PC-3 (cell line): ENCODE data around the gene MACROD2. TPM values are rescaled to one million over a fixed set of nuclear protein-coding genes. Genes with fewer than 3 reads are reported as not detected.

Source experiments
- ATAC-seq: fragments of 200-7000 bp; cut with Tn5 transposase; 2 replicates; pipeline ENCODE4 v1.9.1; 2020; ENCODE audit warnings: mild to moderate bottlenecking, moderate library complexity
- BruUV-seq: library from RNA; stranded (reverse); fragments of 400-500 nt; replicated peaks from 2 replicates; lab custom pipeline; 2021; lab: Mats Ljungman, UMichigan
- CTCF ChIA-PET: fragments of 300-600 bp; sonication (Branson Sonifier 250); formaldehyde crosslinking; loops from one replicate; lab custom pipeline; 2022; ENCODE audit warnings: antibody characterized with exemption; lab: Charles Lee
- POLR2A ChIA-PET: fragments of 300-600 bp; sonication (Branson Sonifier 250); formaldehyde crosslinking; loops from one replicate; lab custom pipeline; 2022; ENCODE audit warnings: antibody characterized with exemption; ENCODE audit not compliant: unreplicated experiment; lab: Charles Lee
- DNase-seq: peaks from one replicate; pipeline ENCODE4 v3.0.0-alpha.2; 2015
- H2AFZ ChIP-seq: fragments of 300-600 bp; sonication (generic); 2 replicates; pipeline ENCODE4 v1.6.0; 2016; ENCODE audit warnings: antibody characterized with exemption, low read length
- H3F3A ChIP-seq: fragments of 300-600 bp; sonication (generic); one replicate; pipeline ENCODE4 v1.6.0; 2017; ENCODE audit warnings: antibody characterized with exemption, low read length, control low read depth, mild to moderate bottlenecking; ENCODE audit not compliant: unreplicated experiment
- H3K27ac ChIP-seq: fragments of 300-600 bp; sonication (generic); 2 replicates; pipeline ENCODE4 v1.5.1; 2016; ENCODE audit warnings: mild to moderate bottlenecking, low read length
- H3K27me3 ChIP-seq: fragments of 300-600 bp; sonication (generic); 2 replicates; pipeline ENCODE4 v1.6.1; 2016; ENCODE audit warnings: low read length, mixed read lengths
- H3K36me3 ChIP-seq: fragments of 300-600 bp; sonication (generic); 2 replicates; pipeline ENCODE4 v1.6.1; 2016; ENCODE audit warnings: low read depth, mixed run types, low read length, mixed read lengths
- H3K4me1 ChIP-seq: fragments of 300-600 bp; sonication (generic); 2 replicates; pipeline ENCODE4 v1.5.1; 2016; ENCODE audit warnings: low read length; ENCODE audit not compliant: insufficient read depth
- H3K4me2 ChIP-seq: fragments of 300-600 bp; sonication (generic); 2 replicates; pipeline ENCODE4 v1.6.0; 2016; ENCODE audit warnings: low read length
- H3K4me3 ChIP-seq: fragments of 300-600 bp; sonication (generic); 2 replicates; pipeline ENCODE4 v1.5.1; 2016; ENCODE audit warnings: mild to moderate bottlenecking, low read length, mixed read lengths
- H3K79me2 ChIP-seq: fragments of 300-600 bp; sonication (generic); 2 replicates; pipeline ENCODE4 v1.6.1; 2017; ENCODE audit warnings: low read length, mixed read lengths
- H3K9ac ChIP-seq: fragments of 300-600 bp; sonication (generic); 2 replicates; pipeline ENCODE4 v1.6.0; 2016; ENCODE audit warnings: mild to moderate bottlenecking, low read length
- H3K9me2 ChIP-seq: fragments of 300-600 bp; sonication (generic); replicated peaks from 2 replicates; pipeline ENCODE4 v1.6.1; 2016; ENCODE audit warnings: mixed run types, low read length, mixed read lengths
- H3K9me3 ChIP-seq: fragments of 300-600 bp; sonication (generic); 2 replicates; pipeline ENCODE4 v1.6.1; 2016; ENCODE audit warnings: low read length, mixed read lengths
- H4K20me1 ChIP-seq: fragments of 300-600 bp; sonication (generic); 2 replicates; pipeline ENCODE4 v1.6.1; 2016; ENCODE audit warnings: low read length, mixed read lengths
- EZH2 ChIP-seq: fragments of 300-600 bp; sonication (generic); IDR thresholded peaks from one replicate; pipeline ENCODE4 v1.6.1; 2017; ENCODE audit warnings: antibody characterized with exemption, mild to moderate bottlenecking, low read length; ENCODE audit not compliant: unreplicated experiment
- EZH2phosphoT487 ChIP-seq: fragments of 300-600 bp; sonication (generic); IDR thresholded peaks from 2 replicates; pipeline ENCODE4 v1.6.1; 2018; ENCODE audit warnings: mild to moderate bottlenecking, antibody characterized with exemption, low read length, borderline replicate concordance
- intact Hi-C: fragments of 100-400 bp; cut with micrococcal nuclease; formaldehyde crosslinking; loops from 2 replicates; pipeline ENCODE4 v1.9.0; 2023
- total RNA-seq: library from RNA; depleted of rRNA; stranded (reverse); fragments of >200 nt; gene quantifications from 2 replicates; pipeline ENCODE4 v1.2.3, GENCODE V29; 2014
- TF ChIP-seq, protein P1 (sequence below): fragments of 300-600 bp; sonication (generic); conservative IDR thresholded peaks from 2 replicates; pipeline ENCODE4 v1.5.1; 2017; ENCODE audit warnings: antibody characterized with exemption, low read depth, mild to moderate bottlenecking, low read length

MACROD2 gene
- total RNA-seq, 1 experiment from 2014 or later, result 3.1 TPM

- no peak overlapping the region for H3K27ac ChIP-seq
Observed at GRCh38 chr20:14832630-14833029, 837.3 kb downstream of the MACROD2 start.

GRCh38 chr20:14838663-14839628, 843.6 kb downstream of the MACROD2 start:
- Histone ChIP-seq H3K79me2 (no peaks in the 10 kb centered on the region), H3K27me3 (no peaks in the 10 kb centered on the region), H3K9ac (no peak overlapping the region), H4K20me1 (no peaks in the 10 kb centered on the region), H3K9me3 (no peaks in the 10 kb centered on the region), H3K9me2 (no peaks in the 10 kb centered on the region), H2AFZ (no peak overlapping the region), H3F3A (no peaks in the 10 kb centered on the region), H3K36me3 (no peaks in the 10 kb centered on the region), H3K27ac (peak overlapping the region; percentile 35), H3K4me1 (peaks cover 22% of the 10 kb centered on the region), H3K4me3 (no peak overlapping the region), H3K4me2 (peak overlapping the region; percentile 37)
- TF ChIP-seq EZH2, result no peak
- POLR2A ChIA-PET, result interaction anchor here (0.7 kb wide), 1 partner anchor 921 kb away, joined by 4 read pairs; no protein-coding TSS in a partner anchor
- peak; percentile 91 for DNase-seq
- CTCF ChIA-PET, result interaction anchor here (0.5 kb wide), 1 partner anchor 1965 kb away, joined by 4 read pairs; no protein-coding TSS in a partner anchor
- peak; percentile 93 for ATAC-seq
- BruUV-seq, result no TSS peak
- intact Hi-C loops, result loop anchor here (5.0 kb wide), 1 partner anchor 148 kb away; no protein-coding TSS in a partner anchor

More at GRCh38 chr20:14832630-14833029, 837.3 kb downstream of the MACROD2 start:
- Histone ChIP-seq H3K79me2 (no peaks in the 10 kb centered on the region), H3K27me3 (no peaks in the 10 kb centered on the region), H2AFZ (no peak overlapping the region), H3K4me3 (no peak overlapping the region), H3K36me3 (no peaks in the 10 kb centered on the region), H4K20me1 (no peaks in the 10 kb centered on the region), H3F3A (no peaks in the 10 kb centered on the region), H3K4me1 (no peaks in the 10 kb centered on the region), H3K9ac (no peak overlapping the region), H3K4me2 (no peak overlapping the region), H3K9me2 (no peaks in the 10 kb centered on the region), H3K9me3 (no peaks in the 10 kb centered on the region)
- no peak for ATAC-seq
- intact Hi-C loops, result no loop called here
- BruUV-seq, result no TSS peak
- ChIA-PET POLR2A (no interaction called here), CTCF (no interaction called here)
- DNase-seq, result no peak
- TF ChIP-seq EZH2 (no peak), EZH2phosphoT487 (no peak)

- H3K27ac ChIP-seq, result peak overlapping the region; percentile 47
- peak; percentile 100 for ATAC-seq
- CTCF ChIA-PET, result no interaction called here
Observed at GRCh38 chr20:14845199-14846160, 850.2 kb downstream of the MACROD2 start.

More at GRCh38 chr20:14845199-14846160, 850.2 kb downstream of the MACROD2 start:
- no TSS peak for BruUV-seq
- H3K27me3 ChIP-seq, result no peaks in the 10 kb centered on the region
- no peaks in the 10 kb centered on the region for H3K36me3 ChIP-seq
- H2AFZ ChIP-seq, result no peak overlapping the region
- H3K9me2 ChIP-seq, result no peaks in the 10 kb centered on the region
- intact Hi-C loops, result loop anchor here (1.0 to 10.0 kb wide), 2 partner anchors 34 to 141 kb away; no protein-coding TSS in a partner anchor
- no peaks in the 10 kb centered on the region for H3K79me2 ChIP-seq
- H3K4me1 ChIP-seq, result peaks cover 18% of the 10 kb centered on the region
- TF ChIP-seq, protein P1, sequence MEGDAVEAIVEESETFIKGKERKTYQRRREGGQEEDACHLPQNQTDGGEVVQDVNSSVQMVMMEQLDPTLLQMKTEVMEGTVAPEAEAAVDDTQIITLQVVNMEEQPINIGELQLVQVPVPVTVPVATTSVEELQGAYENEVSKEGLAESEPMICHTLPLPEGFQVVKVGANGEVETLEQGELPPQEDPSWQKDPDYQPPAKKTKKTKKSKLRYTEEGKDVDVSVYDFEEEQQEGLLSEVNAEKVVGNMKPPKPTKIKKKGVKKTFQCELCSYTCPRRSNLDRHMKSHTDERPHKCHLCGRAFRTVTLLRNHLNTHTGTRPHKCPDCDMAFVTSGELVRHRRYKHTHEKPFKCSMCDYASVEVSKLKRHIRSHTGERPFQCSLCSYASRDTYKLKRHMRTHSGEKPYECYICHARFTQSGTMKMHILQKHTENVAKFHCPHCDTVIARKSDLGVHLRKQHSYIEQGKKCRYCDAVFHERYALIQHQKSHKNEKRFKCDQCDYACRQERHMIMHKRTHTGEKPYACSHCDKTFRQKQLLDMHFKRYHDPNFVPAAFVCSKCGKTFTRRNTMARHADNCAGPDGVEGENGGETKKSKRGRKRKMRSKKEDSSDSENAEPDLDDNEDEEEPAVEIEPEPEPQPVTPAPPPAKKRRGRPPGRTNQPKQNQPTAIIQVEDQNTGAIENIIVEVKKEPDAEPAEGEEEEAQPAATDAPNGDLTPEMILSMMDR, result no peak
- no peak for TF ChIP-seq EZH2phosphoT487
- no peak for TF ChIP-seq EZH2
- peaks cover 4% of the 10 kb centered on the region for H3F3A ChIP-seq
- no peaks in the 10 kb centered on the region for H4K20me1 ChIP-seq
- H3K4me2 ChIP-seq, result peak overlapping the region; percentile 32
- no peak overlapping the region for H3K9ac ChIP-seq
- H3K4me3 ChIP-seq, result no peak overlapping the region
- POLR2A ChIA-PET, result interaction anchor here (0.5 kb wide), 1 partner anchor 12 kb away, joined by 5 read pairs; no protein-coding TSS in a partner anchor
- DNase-seq, result peak; percentile 95
- H3K9me3 ChIP-seq, result no peaks in the 10 kb centered on the region
